ENCODE results near the gene ERCC5. TPM values are rescaled to one million over a fixed set of nuclear protein-coding genes. Genes with fewer than 3 reads are reported as not detected.

Gene ERCC5
- total and polyA plus RNA-seq, 2 of the 8 experiments (the other 6 are each of a cell fraction or from before 2014, with no cell fraction given) = 3.8 to 24.4 TPM

DNA sequence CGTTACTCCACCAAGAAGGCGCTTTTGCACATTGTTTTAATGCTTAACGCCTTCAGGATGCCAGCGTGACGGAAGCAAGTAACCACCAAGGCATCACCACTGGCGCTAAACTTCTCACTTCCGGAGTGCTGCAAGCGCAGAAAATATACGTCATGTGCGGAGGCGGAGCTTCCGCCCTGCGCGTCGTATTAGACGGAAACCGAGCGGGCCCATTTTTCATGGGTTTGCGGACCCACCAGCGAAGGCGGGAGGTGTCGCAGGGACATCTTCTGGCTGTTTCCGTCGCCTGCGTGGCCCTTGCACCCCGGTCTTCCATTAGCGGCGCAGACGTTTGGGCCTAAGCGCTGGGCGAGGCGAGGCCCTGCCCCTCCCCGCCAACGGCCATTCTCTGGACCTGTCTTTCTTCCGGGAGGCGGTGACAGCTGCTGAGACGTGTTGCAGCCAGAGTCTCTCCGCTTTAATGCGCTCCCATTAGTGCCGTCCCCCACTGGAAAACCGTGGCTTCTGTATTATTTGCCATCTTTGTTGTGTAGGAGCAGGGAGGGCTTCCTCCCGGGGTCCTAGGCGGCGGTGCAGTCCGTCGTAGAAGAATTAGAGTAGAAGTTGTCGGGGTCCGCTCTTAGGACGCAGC, at the start of gene ERCC5 (continued):
- TF ChIP-seq SIRT6 (IDR thresholded peaks at IDR 0.05; ENCODE audit: low read length) (no peak), CHD2 (IDR thresholded peaks at IDR 0.05; ENCODE audit: low read length) (no peak), SP1 (IDR thresholded peaks at IDR 0.05; ENCODE audit: low read depth, low read length) (peak; percentile 71; the same call in 1 of the 2 replicates), KDM1A (IDR thresholded peaks at IDR 0.05; ENCODE audit: borderline replicate concordance, low read length) (no peak), RNF2 (IDR thresholded peaks at IDR 0.05; ENCODE audit: borderline replicate concordance, low read depth, low read length, missing control alignments, poor library complexity, severe bottlenecking) (no peak), TCF12 (IDR thresholded peaks at IDR 0.05; ENCODE audit: low read depth, low read length) (no peak), POU5F1 (IDR thresholded peaks at IDR 0.05; ENCODE audit: low read depth, low read length) (0 out of 2 replicates have a peak, but pooled peaks have one; percentile 44), POLR2AphosphoS5 (IDR thresholded peaks at IDR 0.05; ENCODE audit: low read depth, low read length) (peak; percentile 94), SP4 (IDR thresholded peaks at IDR 0.05; ENCODE audit: low read length) (no peak), NANOG (IDR thresholded peaks at IDR 0.05; ENCODE audit: insufficient read depth, low read depth, low read length, poor library complexity, severe bottlenecking) (peak; percentile 3), TEAD4 (IDR thresholded peaks at IDR 0.05; ENCODE audit: low read depth, low read length) (no peak), TAF7 (optimal IDR thresholded peaks at IDR 0.05; ENCODE audit: borderline replicate concordance, low read depth, low read length) (no peak), ASH2L (IDR thresholded peaks at IDR 0.05; ENCODE audit: low read length) (peak; percentile 90), CBX5 (IDR thresholded peaks at IDR 0.05; ENCODE audit: low read depth, low read length) (no peak), E2F6 (IDR thresholded peaks at IDR 0.05) (peak; percentile 57; the same call in 1 of the 2 replicates), SIN3A (conservative IDR thresholded peaks at IDR 0.05 in 1 of 2, IDR thresholded peaks at IDR 0.05 in 1 of 2; ENCODE audit: low read depth in 1 of 2, low read length in 2 of 2) (peak; percentile 74 to 95), EGR1 (IDR thresholded peaks at IDR 0.05; ENCODE audit: borderline replicate concordance, low read depth, low read length) (peak; percentile 91), CTBP2 (IDR thresholded peaks at IDR 0.05; ENCODE audit: borderline replicate concordance, insufficient read depth, insufficient read length, low read length) (peak; percentile 32), JUN (IDR thresholded peaks at IDR 0.05; ENCODE audit: low read depth, low read length) (no peak), NRF1 (IDR thresholded peaks at IDR 0.05; ENCODE audit: low read depth, low read length) (no peak), YY1 (IDR thresholded peaks at IDR 0.05; ENCODE audit: low read depth, low read length) (peak; percentile 72)
- TF ChIP-seq, protein P1, sequence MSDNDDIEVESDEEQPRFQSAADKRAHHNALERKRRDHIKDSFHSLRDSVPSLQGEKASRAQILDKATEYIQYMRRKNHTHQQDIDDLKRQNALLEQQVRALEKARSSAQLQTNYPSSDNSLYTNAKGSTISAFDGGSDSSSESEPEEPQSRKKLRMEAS (IDR thresholded peaks at IDR 0.05) = peak; percentile 50
